ENCODE measurements around the gene KLHDC4.

GRCh38 chr16:87671221-87671620 is 94.6 kb downstream of the KLHDC4 start:
- no peak for TF ChIP-seq EZH2 (IDR thresholded peaks at IDR 0.05; ENCODE audit: low read depth, unreplicated experiment)
- peak in 1 of 2 experiments; percentile 26; a peak in 2 of 4 replicates for TF ChIP-seq CTCF (conservative IDR thresholded peaks at IDR 0.05; ENCODE audit: low read depth in 2 of 2)
- TF ChIP-seq CREB1 (CRISPR knock-in tag; IDR thresholded peaks at IDR 0.05; ENCODE audit: low read depth), result no peak
- no peak for TF ChIP-seq POLR2AphosphoS5 (IDR thresholded peaks at IDR 0.05; ENCODE audit: low read depth)

Data from GM23338 (cell line).